GM12878 (cell line): ENCODE results near the gene MARF1. TPM values are rescaled to one million over a fixed set of nuclear protein-coding genes. Genes with fewer than 3 reads are reported as not detected.
A peak's percentile ranks its signal among the peaks of the same experiment; 100 is the strongest.

Source experiments
- CREM ChIP-seq: IDR thresholded peaks from 2 replicates; pipeline ENCODE4 v1.6.1; 2014; ENCODE audit warnings: antibody characterized with exemption, low read depth
- MTA3 ChIP-seq: IDR thresholded peaks from 2 replicates; pipeline ENCODE4 v1.6.1; 2012; ENCODE audit warnings: low read length, inconsistent platforms, borderline replicate concordance
- NFIC ChIP-seq: IDR thresholded peaks from 2 replicates; pipeline ENCODE4 v1.6.1; 2012; ENCODE audit warnings: low read depth, mild to moderate bottlenecking, inconsistent platforms, low read length, moderate library complexity
- PAX8 ChIP-seq: fragments of 450-650 bp; IDR thresholded peaks from 2 replicates; pipeline ENCODE4 v1.6.1; 2017; ENCODE audit warnings: mild to moderate bottlenecking, moderate library complexity
- RB1 ChIP-seq: fragments of 450-650 bp; formaldehyde crosslinking; IDR thresholded peaks from 2 replicates; pipeline ENCODE4 v1.6.1; 2017; ENCODE audit warnings: mild to moderate bottlenecking, borderline replicate concordance
- SMAD5 ChIP-seq: IDR thresholded peaks from 2 replicates; pipeline ENCODE4 v1.6.1; 2016; ENCODE audit warnings: antibody characterized with exemption, low read depth
- STAT3 ChIP-seq: IDR thresholded peaks from 2 replicates; pipeline ENCODE4 v1.6.1; 2011; ENCODE audit warnings: low read depth, low read length, improper control_type of control experiment
- SUPT20H ChIP-seq: IDR thresholded peaks from 2 replicates; pipeline ENCODE4 v1.6.1; 2011; ENCODE audit warnings: low read depth, mild to moderate bottlenecking, low read length, moderate library complexity, borderline replicate concordance; ENCODE audit not compliant: control insufficient read depth
- TCF12 ChIP-seq: IDR thresholded peaks from 2 replicates; pipeline ENCODE4 v1.6.1; 2011; ENCODE audit warnings: low read depth, mild to moderate bottlenecking, low read length
- polyA plus RNA-seq, 11 experiments: library from polyadenylated mRNA; depleted of rRNA in 4 of 11; unstranded in 6 of 11; stranded (reverse) in 5 of 11; fragments of >200 nt; fragmentation: Nextera tagmentation in 4 of 11; fragmentation: Illumina TruSeq in 1 of 11; extraction: Ambion mirVana in 4 of 11; extraction: Trizol in 1 of 11; gene quantifications; 1 replicate in 1 of 11; 2 replicates in 10 of 11; pipeline versions ENCODE4 v1.2.1 to v1.2.3, GENCODE V29; 2011 to 2016; ENCODE audit warnings: inconsistent platforms in 2 of 11, missing spikeins in 2 of 11, low read depth in 1 of 11
- total RNA-seq, 4 experiments: library from RNA; depleted of rRNA in 3 of 4; stranded (reverse); fragments of >200 nt in 3 of 4; fragmentation: Illumina TruSeq in 1 of 4; extraction: Trizol in 1 of 4; gene quantifications; 2 replicates each; pipeline versions ENCODE4 v1.2.1 to v1.2.3, GENCODE V29; 2013 to 2021
- TF ChIP-seq, protein P1 (sequence below), 3 experiments: IDR thresholded peaks in 2 of 3; conservative IDR thresholded peaks in 1 of 3; 2 replicates each; pipeline ENCODE4 v1.5.1; 2011; ENCODE audit warnings: low read depth in 3 of 3, low read length in 3 of 3, mild to moderate bottlenecking in 3 of 3, control low read depth in 2 of 3, moderate library complexity in 2 of 3, inconsistent platforms in 1 of 3, mixed read lengths in 1 of 3; ENCODE audit not compliant: control insufficient read depth in 2 of 3, insufficient read depth in 1 of 3; ENCODE audit errors: extremely low read depth in 1 of 3
- TF ChIP-seq, protein P2 (sequence below): IDR thresholded peaks from 2 replicates; pipeline ENCODE4 v1.6.1; 2011; ENCODE audit warnings: borderline replicate concordance, low read depth, mild to moderate bottlenecking, moderate library complexity, low read length; ENCODE audit not compliant: insufficient read depth, poor library complexity, severe bottlenecking
- TF ChIP-seq, protein P3 (sequence below): IDR thresholded peaks from 2 replicates; pipeline ENCODE4 v1.6.1; 2012; ENCODE audit warnings: improper control_type of control experiment, low read depth, low read length; ENCODE audit not compliant: insufficient replicate concordance
- TF ChIP-seq, protein P4 (sequence below): IDR thresholded peaks from 2 replicates; pipeline ENCODE4 v1.6.1; 2012; ENCODE audit warnings: mild to moderate bottlenecking, low read depth, low read length

MARF1 gene
- total and polyA plus RNA-seq, 10 of the 15 experiments (the other 5 are each of a cell fraction or from before 2014, with no cell fraction given), result 4.5 to 40.1 (median 14.0) TPM

DNA sequence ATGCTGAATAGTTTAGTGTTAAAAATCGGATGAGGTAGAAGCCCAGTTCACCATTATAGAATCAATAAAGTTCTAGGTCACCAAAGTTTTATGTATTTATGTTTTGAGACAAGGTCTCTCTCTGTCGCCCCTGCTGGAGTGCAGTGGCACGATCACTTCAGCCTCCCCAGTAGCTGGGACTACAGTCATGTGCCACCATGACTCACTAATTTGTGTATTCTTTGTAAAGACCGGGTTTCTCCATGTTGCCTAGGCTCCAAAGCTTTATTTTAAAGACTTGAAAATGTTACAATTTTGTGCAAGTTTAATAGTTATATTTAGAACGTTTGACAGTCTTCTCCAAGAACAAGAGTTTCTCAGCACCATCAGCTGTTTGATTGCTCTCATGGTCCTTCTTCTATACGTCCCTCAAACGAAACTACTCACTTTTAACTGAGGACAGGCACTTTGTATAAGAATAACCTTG lies 39.2 kb upstream of the MARF1 start (continued):
- TF ChIP-seq, protein P1, sequence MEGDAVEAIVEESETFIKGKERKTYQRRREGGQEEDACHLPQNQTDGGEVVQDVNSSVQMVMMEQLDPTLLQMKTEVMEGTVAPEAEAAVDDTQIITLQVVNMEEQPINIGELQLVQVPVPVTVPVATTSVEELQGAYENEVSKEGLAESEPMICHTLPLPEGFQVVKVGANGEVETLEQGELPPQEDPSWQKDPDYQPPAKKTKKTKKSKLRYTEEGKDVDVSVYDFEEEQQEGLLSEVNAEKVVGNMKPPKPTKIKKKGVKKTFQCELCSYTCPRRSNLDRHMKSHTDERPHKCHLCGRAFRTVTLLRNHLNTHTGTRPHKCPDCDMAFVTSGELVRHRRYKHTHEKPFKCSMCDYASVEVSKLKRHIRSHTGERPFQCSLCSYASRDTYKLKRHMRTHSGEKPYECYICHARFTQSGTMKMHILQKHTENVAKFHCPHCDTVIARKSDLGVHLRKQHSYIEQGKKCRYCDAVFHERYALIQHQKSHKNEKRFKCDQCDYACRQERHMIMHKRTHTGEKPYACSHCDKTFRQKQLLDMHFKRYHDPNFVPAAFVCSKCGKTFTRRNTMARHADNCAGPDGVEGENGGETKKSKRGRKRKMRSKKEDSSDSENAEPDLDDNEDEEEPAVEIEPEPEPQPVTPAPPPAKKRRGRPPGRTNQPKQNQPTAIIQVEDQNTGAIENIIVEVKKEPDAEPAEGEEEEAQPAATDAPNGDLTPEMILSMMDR (IDR thresholded peaks at IDR 0.05 in 2 of 3, conservative IDR thresholded peaks at IDR 0.05 in 1 of 3; ENCODE audit: control insufficient read depth in 2 of 3, extremely low read depth in 1 of 3, insufficient read depth in 1 of 3, low read depth in 3 of 3, low read length in 3 of 3), result peak; percentile 42 to 58 (median 51)
- TF ChIP-seq, protein P2, sequence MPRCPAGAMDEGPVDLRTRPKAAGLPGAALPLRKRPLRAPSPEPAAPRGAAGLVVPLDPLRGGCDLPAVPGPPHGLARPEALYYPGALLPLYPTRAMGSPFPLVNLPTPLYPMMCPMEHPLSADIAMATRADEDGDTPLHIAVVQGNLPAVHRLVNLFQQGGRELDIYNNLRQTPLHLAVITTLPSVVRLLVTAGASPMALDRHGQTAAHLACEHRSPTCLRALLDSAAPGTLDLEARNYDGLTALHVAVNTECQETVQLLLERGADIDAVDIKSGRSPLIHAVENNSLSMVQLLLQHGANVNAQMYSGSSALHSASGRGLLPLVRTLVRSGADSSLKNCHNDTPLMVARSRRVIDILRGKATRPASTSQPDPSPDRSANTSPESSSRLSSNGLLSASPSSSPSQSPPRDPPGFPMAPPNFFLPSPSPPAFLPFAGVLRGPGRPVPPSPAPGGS, result no peak
- TF ChIP-seq SMAD5, result no peak
- TF ChIP-seq NFIC, result no peak
- no peak for TF ChIP-seq STAT3
- no peak for TF ChIP-seq PAX8
- TF ChIP-seq MTA3, result no peak
- no peak for TF ChIP-seq TCF12
- TF ChIP-seq, protein P3, sequence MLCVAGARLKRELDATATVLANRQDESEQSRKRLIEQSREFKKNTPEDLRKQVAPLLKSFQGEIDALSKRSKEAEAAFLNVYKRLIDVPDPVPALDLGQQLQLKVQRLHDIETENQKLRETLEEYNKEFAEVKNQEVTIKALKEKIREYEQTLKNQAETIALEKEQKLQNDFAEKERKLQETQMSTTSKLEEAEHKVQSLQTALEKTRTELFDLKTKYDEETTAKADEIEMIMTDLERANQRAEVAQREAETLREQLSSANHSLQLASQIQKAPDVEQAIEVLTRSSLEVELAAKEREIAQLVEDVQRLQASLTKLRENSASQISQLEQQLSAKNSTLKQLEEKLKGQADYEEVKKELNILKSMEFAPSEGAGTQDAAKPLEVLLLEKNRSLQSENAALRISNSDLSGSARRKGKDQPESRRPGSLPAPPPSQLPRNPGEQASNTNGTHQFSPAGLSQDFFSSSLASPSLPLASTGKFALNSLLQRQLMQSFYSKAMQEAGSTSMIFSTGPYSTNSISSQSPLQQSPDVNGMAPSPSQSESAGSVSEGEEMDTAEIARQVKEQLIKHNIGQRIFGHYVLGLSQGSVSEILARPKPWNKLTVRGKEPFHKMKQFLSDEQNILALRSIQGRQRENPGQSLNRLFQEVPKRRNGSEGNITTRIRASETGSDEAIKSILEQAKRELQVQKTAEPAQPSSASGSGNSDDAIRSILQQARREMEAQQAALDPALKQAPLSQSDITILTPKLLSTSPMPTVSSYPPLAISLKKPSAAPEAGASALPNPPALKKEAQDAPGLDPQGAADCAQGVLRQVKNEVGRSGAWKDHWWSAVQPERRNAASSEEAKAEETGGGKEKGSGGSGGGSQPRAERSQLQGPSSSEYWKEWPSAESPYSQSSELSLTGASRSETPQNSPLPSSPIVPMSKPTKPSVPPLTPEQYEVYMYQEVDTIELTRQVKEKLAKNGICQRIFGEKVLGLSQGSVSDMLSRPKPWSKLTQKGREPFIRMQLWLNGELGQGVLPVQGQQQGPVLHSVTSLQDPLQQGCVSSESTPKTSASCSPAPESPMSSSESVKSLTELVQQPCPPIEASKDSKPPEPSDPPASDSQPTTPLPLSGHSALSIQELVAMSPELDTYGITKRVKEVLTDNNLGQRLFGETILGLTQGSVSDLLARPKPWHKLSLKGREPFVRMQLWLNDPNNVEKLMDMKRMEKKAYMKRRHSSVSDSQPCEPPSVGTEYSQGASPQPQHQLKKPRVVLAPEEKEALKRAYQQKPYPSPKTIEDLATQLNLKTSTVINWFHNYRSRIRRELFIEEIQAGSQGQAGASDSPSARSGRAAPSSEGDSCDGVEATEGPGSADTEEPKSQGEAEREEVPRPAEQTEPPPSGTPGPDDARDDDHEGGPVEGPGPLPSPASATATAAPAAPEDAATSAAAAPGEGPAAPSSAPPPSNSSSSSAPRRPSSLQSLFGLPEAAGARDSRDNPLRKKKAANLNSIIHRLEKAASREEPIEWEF, result no peak
- no peak for TF ChIP-seq SUPT20H
- no peak for TF ChIP-seq RB1
- TF ChIP-seq CREM, result no peak
- TF ChIP-seq, protein P4, sequence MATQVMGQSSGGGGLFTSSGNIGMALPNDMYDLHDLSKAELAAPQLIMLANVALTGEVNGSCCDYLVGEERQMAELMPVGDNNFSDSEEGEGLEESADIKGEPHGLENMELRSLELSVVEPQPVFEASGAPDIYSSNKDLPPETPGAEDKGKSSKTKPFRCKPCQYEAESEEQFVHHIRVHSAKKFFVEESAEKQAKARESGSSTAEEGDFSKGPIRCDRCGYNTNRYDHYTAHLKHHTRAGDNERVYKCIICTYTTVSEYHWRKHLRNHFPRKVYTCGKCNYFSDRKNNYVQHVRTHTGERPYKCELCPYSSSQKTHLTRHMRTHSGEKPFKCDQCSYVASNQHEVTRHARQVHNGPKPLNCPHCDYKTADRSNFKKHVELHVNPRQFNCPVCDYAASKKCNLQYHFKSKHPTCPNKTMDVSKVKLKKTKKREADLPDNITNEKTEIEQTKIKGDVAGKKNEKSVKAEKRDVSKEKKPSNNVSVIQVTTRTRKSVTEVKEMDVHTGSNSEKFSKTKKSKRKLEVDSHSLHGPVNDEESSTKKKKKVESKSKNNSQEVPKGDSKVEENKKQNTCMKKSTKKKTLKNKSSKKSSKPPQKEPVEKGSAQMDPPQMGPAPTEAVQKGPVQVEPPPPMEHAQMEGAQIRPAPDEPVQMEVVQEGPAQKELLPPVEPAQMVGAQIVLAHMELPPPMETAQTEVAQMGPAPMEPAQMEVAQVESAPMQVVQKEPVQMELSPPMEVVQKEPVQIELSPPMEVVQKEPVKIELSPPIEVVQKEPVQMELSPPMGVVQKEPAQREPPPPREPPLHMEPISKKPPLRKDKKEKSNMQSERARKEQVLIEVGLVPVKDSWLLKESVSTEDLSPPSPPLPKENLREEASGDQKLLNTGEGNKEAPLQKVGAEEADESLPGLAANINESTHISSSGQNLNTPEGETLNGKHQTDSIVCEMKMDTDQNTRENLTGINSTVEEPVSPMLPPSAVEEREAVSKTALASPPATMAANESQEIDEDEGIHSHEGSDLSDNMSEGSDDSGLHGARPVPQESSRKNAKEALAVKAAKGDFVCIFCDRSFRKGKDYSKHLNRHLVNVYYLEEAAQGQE, result no peak
